ENCODE data around the gene IFIH1.

DNA sequence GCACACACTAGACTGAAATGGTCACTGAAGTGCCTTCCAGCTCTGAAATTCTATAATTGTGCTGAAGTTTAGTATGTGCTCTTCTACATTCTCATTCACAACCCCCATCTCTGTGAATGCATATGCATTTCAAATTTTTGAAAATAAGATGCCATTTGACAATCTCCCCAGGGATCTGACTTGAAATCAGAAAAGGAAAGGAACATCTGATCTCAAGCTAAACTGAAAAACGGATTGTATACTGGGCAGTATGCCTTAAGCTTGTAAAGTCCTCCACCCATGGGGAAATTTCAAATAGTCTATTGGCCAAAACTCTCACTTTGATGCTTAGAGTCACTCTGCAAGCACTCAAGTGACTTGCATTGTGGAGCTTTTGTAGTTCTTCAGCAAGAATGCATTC lies 98.1 kb downstream of the IFIH1 start:
- no peak for TF ChIP-seq CTCF (IDR thresholded peaks at IDR 0.05)
- no peak for TF ChIP-seq POLR2A (IDR thresholded peaks at IDR 0.05)
